IgD-negative memory B cell (primary cell): ENCODE results near the gene OR5M11. TPM values are rescaled to one million over a fixed set of nuclear protein-coding genes. Genes with fewer than 3 reads are reported as not detected.

Source experiments
- polyA plus RNA-seq: library from polyadenylated mRNA; unstranded; fragments of 300-500 nt; fragmentation: Illumina TruSeq; gene quantifications from one replicate; pipeline ENCODE4 v1.2.3, GENCODE V29; 2021

OR5M11 gene
- polyA plus RNA-seq, 1 donor from 2014 or later = not detected

Other genes starting within 250 kb of the OR5M11 start
- not detected for gene OR8K3, start 228.1 kb downstream of the OR5M11 start, polyA plus RNA-seq
- gene OR8K1, start 197.2 kb downstream of the OR5M11 start, polyA plus RNA-seq = not detected
- not detected for gene OR8J1, start 189.0 kb downstream of the OR5M11 start, polyA plus RNA-seq
- not detected for gene OR8U1, start 167.6 kb downstream of the OR5M11 start, polyA plus RNA-seq
- gene OR5AL1, start 130.6 kb downstream of the OR5M11 start, polyA plus RNA-seq = not detected
- not detected for gene OR5M3, start 69.9 kb downstream of the OR5M11 start, polyA plus RNA-seq
- not detected for gene OR5M8, start 51.9 kb downstream of the OR5M11 start, polyA plus RNA-seq
- gene OR5M10, start 34.5 kb upstream of the OR5M11 start, polyA plus RNA-seq = not detected
- gene OR5M1, start 71.6 kb upstream of the OR5M11 start, polyA plus RNA-seq = not detected
- not detected for gene OR5AP2, start 99.2 kb upstream of the OR5M11 start, polyA plus RNA-seq
- gene OR5AR1, start 120.4 kb upstream of the OR5M11 start, polyA plus RNA-seq = not detected
- gene OR9G1, start 155.8 kb upstream of the OR5M11 start, polyA plus RNA-seq = not detected
- gene OR9G4, start 205.4 kb upstream of the OR5M11 start, polyA plus RNA-seq = not detected